NCI-H2171 treated with DMSO at 0.1 percent for 48 hours (cell line): ENCODE measurements around the gene PHOX2A.

ENCODE experiments used
- DNase-seq: peaks from one replicate; lab custom pipeline; 2025; lab: John Stamatoyannopoulos, UW

The PHOX2A gene

GRCh38 chr11:72233773-72234513 is 10.0 kb downstream of the PHOX2A start:
- no peak for DNase-seq

- no peak for DNase-seq
Measured at GRCh38 chr11:72233056-72233772, 10.8 kb downstream of the PHOX2A start.

GRCh38 chr11:72232260-72233055 is 11.5 kb downstream of the PHOX2A start:
- DNase-seq, result no peak

- DNase-seq, result no peak
Measured at GRCh38 chr11:72231396-72232259, 12.3 kb downstream of the PHOX2A start.

GRCh38 chr11:72230764-72231365 is 13.1 kb downstream of the PHOX2A start:
- DNase-seq, result no peak

GRCh38 chr11:72229925-72230763 is 13.8 kb downstream of the PHOX2A start:
- no peak for DNase-seq

- no peak for DNase-seq
Measured at GRCh38 chr11:72229336-72229924, 14.5 kb downstream of the PHOX2A start.

- no peak for DNase-seq
Measured at GRCh38 chr11:72228844-72229231, 15.1 kb downstream of the PHOX2A start.

- no peak for DNase-seq
Measured at GRCh38 chr11:72228229-72228843, 15.6 kb downstream of the PHOX2A start.

GRCh38 chr11:72227316-72228228 is 16.4 kb downstream of the PHOX2A start:
- DNase-seq, result peak; percentile 98

GRCh38 chr11:72226701-72227100 is 17.3 kb downstream of the PHOX2A start:
- DNase-seq, result peak; percentile 41

- no peak for DNase-seq
Measured at GRCh38 chr11:72225411-72225951, 18.5 kb downstream of the PHOX2A start.

GRCh38 chr11:72224564-72225410 is 19.2 kb downstream of the PHOX2A start, which contains the start of gene INPPL1:
INPPL1 (plus strand) TSS chr11:72224767; CDS start chr11:72224985, 218 bp downstream.
- DNase-seq, result no peak

GRCh38 chr11:72223615-72224563 is 20.1 kb downstream of the PHOX2A start:
- DNase-seq, result peak; percentile 23

- peak; percentile 93 for DNase-seq
Measured at GRCh38 chr11:72222907-72223614, 20.9 kb downstream of the PHOX2A start.
